ENCODE results near the gene SRSF7. TPM values are rescaled to one million over a fixed set of nuclear protein-coding genes. Genes with fewer than 3 reads are reported as not detected.

Gene SRSF7
- total and polyA plus RNA-seq, 4 donors, result 49.8 to 111 (median 65.2) TPM

DNA sequence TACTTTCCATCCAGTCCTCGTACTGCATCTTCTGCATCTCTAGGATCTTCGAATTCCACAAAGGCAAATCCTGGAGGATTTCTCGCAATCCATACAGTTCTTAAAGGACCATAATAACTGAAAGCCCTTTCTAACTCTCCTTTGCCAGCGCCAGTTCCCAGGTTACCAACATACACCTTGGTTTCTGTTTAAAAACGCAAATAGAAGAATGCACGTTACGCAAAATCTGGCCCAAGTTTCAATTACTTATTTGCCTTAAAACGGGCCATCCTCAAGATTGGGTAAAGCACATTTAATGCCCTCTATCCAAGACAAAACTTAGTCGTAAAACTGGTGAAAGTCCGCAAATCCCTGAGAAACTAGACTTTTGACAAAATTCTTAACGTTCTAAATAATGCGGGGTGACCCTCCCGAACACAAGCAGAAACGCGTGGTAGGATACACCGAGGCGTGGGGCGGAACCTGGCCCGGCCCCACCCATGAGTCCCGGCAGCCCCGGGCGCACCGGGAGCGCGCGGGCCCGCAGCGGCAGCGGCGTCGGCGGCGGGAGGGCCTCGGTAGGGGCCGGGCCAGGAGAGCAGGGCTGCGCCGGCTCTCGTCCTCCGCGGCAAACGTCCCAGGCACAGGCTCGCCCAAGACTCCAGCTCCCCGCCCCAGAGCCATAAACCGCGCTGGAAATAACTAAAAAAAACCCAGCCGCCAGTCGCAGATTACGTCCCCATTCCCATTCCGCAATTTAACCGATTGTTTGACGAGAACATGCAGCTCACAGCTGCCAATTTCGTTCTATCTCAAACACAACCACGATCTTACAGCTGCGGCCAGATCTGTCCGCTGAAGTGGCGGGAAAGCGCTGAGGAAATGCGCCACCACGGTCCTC is 910 bp downstream of the SRSF7 start:
- WGBS, result under 1% methylated on average over 59 of the region's 59 CpGs
- peak; percentile 72 for DNase-seq (ENCODE audit: low spot score)
- Histone ChIP-seq H3K36me3 (ENCODE audit: control insufficient read depth in 4 of 4, insufficient read depth in 3 of 4, low read depth in 1 of 4, low read length in 3 of 4) (peaks cover 5 to 39% (median 34%) of the 10 kb centered on the region in 4 donors), H3K4me1 (ENCODE audit: control insufficient read depth in 4 of 4, insufficient read depth in 4 of 4, low read length in 3 of 4) (peaks cover 4 to 55% (median 47%) of the 10 kb centered on the region in 4 donors), H3K9me3 (ENCODE audit: control insufficient read depth in 4 of 4, low read length in 3 of 4) (no peaks in the 10 kb centered on the region), H3K4me3 (ENCODE audit: low read depth in 1 of 3, low read length in 3 of 3) (peak overlapping the region; percentile 82 to 98 (median 97)), H3K9ac (ENCODE audit: low read depth in 1 of 2, low read length in 2 of 2) (peak overlapping the region; percentile 77 to 98), H3K27ac (ENCODE audit: low read depth in 1 of 2, low read length in 2 of 2) (peak overlapping the region; percentile 99 to 100), H3K27me3 (ENCODE audit: control insufficient read depth in 4 of 4, insufficient read depth in 4 of 4, low read length in 3 of 4) (no peaks in the 10 kb centered on the region)
- TF ChIP-seq RAD21 (IDR thresholded peaks at IDR 0.05) (no peak), TAF1 (conservative IDR thresholded peaks at IDR 0.05) (no peak), JUND (IDR thresholded peaks at IDR 0.05) (no peak), HNF4G (IDR thresholded peaks at IDR 0.05) (no peak)
- TF ChIP-seq, protein P1, sequence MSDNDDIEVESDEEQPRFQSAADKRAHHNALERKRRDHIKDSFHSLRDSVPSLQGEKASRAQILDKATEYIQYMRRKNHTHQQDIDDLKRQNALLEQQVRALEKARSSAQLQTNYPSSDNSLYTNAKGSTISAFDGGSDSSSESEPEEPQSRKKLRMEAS (IDR thresholded peaks at IDR 0.05), result no peak
- TF ChIP-seq, protein P2, sequence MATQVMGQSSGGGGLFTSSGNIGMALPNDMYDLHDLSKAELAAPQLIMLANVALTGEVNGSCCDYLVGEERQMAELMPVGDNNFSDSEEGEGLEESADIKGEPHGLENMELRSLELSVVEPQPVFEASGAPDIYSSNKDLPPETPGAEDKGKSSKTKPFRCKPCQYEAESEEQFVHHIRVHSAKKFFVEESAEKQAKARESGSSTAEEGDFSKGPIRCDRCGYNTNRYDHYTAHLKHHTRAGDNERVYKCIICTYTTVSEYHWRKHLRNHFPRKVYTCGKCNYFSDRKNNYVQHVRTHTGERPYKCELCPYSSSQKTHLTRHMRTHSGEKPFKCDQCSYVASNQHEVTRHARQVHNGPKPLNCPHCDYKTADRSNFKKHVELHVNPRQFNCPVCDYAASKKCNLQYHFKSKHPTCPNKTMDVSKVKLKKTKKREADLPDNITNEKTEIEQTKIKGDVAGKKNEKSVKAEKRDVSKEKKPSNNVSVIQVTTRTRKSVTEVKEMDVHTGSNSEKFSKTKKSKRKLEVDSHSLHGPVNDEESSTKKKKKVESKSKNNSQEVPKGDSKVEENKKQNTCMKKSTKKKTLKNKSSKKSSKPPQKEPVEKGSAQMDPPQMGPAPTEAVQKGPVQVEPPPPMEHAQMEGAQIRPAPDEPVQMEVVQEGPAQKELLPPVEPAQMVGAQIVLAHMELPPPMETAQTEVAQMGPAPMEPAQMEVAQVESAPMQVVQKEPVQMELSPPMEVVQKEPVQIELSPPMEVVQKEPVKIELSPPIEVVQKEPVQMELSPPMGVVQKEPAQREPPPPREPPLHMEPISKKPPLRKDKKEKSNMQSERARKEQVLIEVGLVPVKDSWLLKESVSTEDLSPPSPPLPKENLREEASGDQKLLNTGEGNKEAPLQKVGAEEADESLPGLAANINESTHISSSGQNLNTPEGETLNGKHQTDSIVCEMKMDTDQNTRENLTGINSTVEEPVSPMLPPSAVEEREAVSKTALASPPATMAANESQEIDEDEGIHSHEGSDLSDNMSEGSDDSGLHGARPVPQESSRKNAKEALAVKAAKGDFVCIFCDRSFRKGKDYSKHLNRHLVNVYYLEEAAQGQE (IDR thresholded peaks at IDR 0.05), result no peak
- TF ChIP-seq, protein P3, sequence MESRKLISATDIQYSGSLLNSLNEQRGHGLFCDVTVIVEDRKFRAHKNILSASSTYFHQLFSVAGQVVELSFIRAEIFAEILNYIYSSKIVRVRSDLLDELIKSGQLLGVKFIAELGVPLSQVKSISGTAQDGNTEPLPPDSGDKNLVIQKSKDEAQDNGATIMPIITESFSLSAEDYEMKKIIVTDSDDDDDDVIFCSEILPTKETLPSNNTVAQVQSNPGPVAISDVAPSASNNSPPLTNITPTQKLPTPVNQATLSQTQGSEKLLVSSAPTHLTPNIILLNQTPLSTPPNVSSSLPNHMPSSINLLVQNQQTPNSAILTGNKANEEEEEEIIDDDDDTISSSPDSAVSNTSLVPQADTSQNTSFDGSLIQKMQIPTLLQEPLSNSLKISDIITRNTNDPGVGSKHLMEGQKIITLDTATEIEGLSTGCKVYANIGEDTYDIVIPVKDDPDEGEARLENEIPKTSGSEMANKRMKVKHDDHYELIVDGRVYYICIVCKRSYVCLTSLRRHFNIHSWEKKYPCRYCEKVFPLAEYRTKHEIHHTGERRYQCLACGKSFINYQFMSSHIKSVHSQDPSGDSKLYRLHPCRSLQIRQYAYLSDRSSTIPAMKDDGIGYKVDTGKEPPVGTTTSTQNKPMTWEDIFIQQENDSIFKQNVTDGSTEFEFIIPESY (IDR thresholded peaks at IDR 0.05), result no peak
- TF ChIP-seq, protein P4, sequence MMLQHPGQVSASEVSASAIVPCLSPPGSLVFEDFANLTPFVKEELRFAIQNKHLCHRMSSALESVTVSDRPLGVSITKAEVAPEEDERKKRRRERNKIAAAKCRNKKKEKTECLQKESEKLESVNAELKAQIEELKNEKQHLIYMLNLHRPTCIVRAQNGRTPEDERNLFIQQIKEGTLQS (IDR thresholded peaks at IDR 0.05), result no peak

DNA sequence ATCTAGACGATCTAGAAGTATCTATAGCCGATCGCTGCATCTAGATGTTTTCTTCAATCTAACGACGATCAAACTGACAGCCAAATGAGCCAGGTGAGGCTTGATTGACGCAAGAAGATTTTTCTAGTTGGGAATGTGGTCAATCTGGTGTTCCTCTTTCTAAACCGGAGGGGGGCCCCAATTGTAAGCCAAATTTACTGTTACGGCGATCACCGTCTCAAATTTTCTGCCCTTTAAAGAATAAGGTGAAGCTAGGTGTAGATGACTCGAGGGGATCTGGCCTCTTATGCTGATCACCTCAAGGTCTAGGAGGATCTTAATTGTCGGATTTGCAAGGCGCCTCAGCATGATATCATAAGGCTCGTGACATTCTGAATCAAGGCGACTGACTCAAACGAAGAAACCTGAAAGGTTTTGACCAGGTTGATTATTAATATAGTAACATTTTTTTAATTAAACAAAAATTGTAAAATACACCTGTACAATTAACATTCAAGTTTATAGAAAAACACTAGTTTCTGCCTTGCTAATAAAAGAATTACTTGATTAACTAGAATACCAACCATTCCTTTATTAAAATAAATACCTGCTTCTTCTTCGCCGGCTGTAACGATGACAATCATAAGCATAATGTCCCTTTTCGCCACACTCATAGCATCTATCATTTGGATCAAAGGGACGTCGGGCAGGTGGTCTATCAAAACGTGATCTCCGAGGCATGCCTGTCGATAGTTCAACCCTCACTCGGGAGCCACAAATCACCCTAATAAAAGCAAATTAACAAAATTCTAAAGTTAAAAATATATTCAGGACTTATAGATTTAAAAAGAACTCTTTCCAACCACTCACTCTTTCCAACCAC is 2.0 kb downstream of the SRSF7 start:
- H3K9ac ChIP-seq (ENCODE audit: low read depth in 1 of 2, low read length in 2 of 2), result peak overlapping the region; percentile 77 to 98
- no peak overlapping the region for H3K27ac ChIP-seq (ENCODE audit: low read depth in 1 of 2, low read length in 2 of 2)
- peak overlapping the region; percentile 82 to 98 (median 97) for H3K4me3 ChIP-seq (ENCODE audit: low read depth in 1 of 3, low read length in 3 of 3)
- peaks cover 6 to 50% (median 44%) of the 10 kb centered on the region in 4 donors for H3K36me3 ChIP-seq (ENCODE audit: control insufficient read depth in 4 of 4, insufficient read depth in 3 of 4, low read depth in 1 of 4, low read length in 3 of 4)
- no peak for DNase-seq (ENCODE audit: low spot score)
- H3K9me3 ChIP-seq (ENCODE audit: control insufficient read depth in 4 of 4, low read length in 3 of 4), result no peaks in the 10 kb centered on the region
- TF ChIP-seq RAD21 (IDR thresholded peaks at IDR 0.05) (no peak), RXRA (IDR thresholded peaks at IDR 0.05) (no peak), FOXA1 (IDR thresholded peaks at IDR 0.05) (no peak), SP1 (IDR thresholded peaks at IDR 0.05) (no peak), GABPA (IDR thresholded peaks at IDR 0.05 in 1 of 2, conservative IDR thresholded peaks at IDR 0.05 in 1 of 2) (no peak), JUND (IDR thresholded peaks at IDR 0.05) (no peak), FOXA2 (IDR thresholded peaks at IDR 0.05) (no peak)
- TF ChIP-seq, protein P2 (IDR thresholded peaks at IDR 0.05), result no peak
- TF ChIP-seq, protein P4 (IDR thresholded peaks at IDR 0.05), result no peak
- TF ChIP-seq, protein P5, sequence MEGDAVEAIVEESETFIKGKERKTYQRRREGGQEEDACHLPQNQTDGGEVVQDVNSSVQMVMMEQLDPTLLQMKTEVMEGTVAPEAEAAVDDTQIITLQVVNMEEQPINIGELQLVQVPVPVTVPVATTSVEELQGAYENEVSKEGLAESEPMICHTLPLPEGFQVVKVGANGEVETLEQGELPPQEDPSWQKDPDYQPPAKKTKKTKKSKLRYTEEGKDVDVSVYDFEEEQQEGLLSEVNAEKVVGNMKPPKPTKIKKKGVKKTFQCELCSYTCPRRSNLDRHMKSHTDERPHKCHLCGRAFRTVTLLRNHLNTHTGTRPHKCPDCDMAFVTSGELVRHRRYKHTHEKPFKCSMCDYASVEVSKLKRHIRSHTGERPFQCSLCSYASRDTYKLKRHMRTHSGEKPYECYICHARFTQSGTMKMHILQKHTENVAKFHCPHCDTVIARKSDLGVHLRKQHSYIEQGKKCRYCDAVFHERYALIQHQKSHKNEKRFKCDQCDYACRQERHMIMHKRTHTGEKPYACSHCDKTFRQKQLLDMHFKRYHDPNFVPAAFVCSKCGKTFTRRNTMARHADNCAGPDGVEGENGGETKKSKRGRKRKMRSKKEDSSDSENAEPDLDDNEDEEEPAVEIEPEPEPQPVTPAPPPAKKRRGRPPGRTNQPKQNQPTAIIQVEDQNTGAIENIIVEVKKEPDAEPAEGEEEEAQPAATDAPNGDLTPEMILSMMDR (IDR thresholded peaks at IDR 0.05; ENCODE audit: low read depth, low read length, missing input control), result no peak
- TF ChIP-seq, protein P1 (IDR thresholded peaks at IDR 0.05), result no peak
- H3K4me1 ChIP-seq (ENCODE audit: control insufficient read depth in 4 of 4, insufficient read depth in 4 of 4, low read length in 3 of 4), result peaks cover 4 to 64% (median 53%) of the 10 kb centered on the region in 4 donors
- H3K27me3 ChIP-seq (ENCODE audit: control insufficient read depth in 4 of 4, insufficient read depth in 4 of 4, low read length in 3 of 4), result no peaks in the 10 kb centered on the region
- WGBS, result 71% methylated on average over 26 of the region's 26 CpGs
